Renal cortex interstitium (tissue), 11 donors: ENCODE measurements around the gene TBXT. TPM values are rescaled to one million over a fixed set of nuclear protein-coding genes. Genes with fewer than 3 reads are reported as not detected.

Source experiments
- DNase-seq, 11 donors: peaks; one replicate each; pipeline ENCODE4 v3.0.0-alpha.2; 2013; ENCODE audit warnings: low read depth in 9 of 11, low spot score in 4 of 11; ENCODE audit errors: extremely low read depth in 1 of 11
- polyA plus RNA-seq, 3 donors: library from polyadenylated mRNA; unstranded; fragments of 120-200 nt; gene quantifications; one replicate each; pipeline ENCODE4 v1.2.1, GENCODE V29; 2013; ENCODE audit not compliant: insufficient read length in 3 of 3

Gene TBXT
- polyA plus RNA-seq, 3 donors, result 0.06 to 0.09 TPM; not detected in 1

DNA sequence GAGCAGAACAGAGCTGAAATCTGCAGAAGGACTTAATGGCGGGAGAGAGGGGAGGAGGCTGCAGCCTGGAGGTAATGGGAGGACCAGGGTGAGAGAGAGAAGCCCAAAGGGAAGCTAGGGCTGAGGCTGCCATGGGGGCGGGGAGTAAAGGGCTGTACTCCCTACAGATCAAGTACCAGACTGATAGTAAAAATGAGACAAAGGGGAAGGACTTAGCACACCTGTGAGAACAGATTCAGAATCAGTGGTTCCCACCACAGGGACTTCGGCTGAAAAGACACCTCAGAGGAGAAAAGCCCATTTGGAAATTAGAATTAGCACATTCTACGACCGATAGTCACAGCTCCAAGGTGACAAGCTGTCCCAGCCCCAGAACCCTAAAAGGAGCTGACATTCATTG is 6.4 kb upstream of the TBXT start:
- DNase-seq, result no peak

DNA sequence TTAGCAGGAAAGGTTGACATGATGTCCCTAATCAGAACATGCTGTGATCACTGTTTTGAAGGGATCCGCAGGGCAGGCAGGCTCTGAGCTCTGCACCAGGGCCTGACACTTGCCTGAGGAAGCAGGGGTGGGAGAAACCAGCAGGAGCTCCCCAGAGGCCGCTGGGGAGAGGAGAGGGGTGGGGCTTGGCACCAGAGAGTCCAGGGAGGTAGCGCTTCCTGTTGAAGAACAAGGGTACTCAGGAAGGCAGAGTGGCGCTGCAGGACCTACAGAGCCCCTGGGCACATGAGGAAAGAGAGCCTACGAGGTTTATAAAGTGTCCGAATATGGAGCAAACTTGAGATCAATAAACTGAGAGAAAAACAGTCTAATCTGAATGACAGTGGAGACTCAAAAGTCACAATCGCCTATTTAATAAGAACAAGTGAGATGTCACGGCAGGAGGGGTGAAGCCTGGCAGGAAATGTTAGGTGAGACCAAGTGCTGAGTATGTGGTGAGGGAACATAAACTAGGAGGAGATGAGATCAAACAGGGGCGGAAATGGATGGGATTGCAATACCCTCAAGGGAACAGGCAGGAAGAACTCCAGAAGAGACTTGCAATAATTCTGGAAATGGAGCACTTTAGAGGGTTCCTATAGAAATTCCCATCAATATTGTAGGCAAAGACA is 5.8 kb upstream of the TBXT start:
- DNase-seq, result no peak

DNA sequence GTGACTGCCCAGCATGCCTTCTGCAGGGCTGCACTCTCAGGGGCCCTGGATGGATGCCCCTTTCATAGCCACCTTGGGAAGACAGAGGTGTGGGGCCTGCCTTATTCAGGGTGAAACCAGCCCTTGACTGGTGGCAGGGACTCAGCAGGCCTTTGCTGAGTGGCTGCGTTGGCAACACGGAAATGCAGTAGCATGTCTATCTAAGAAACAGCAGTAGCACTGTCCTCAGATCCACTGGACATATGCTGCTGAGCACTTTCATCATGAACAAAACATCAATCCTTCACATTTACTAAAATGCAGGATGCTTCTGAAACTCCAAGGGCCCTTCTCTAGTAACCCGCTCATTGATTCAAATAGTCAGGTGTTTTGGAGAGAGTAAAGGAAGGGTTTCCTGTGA is 4.9 kb upstream of the TBXT start:
- no peak for DNase-seq

DNA sequence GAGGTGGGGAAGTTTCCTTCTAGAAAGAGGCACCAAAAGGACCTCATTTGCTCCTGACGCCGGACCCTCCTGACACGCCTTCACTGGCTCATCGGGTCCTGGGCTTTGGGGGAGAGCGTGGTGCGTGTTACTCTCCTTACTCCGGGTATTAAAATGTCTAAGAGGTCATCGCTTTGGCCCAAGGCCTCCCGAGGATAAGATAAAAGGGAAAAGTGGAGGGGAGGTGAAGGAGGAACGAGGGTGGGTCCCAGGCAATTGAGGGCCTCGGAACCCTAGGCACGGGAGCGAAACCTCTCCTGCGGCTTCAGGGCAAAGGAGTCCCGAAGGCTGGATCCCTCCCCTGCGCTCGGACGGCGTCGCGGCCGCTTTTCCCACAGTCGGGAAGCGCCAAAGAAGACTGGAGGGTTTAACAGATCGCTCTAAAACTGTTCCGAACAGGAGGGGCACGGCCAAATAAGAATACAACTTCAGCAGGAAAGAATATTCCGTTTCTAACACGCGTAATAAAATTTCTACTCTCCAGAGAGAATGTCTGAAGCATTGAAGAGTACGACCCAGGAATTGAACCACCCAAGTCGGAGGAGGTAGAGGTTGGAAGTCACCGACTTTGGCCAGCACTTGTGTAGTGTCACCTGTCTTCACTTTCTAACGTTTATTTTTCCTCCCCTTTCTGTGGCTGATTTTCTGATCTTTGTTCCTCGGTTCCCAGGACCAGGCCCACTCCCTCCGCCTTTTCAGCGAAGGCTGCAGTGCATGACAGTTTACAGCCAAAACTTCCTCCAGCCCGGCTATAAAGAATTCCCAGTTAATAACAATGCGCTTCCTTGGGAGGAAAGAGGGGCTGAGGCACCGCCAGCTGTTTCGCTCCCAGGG is 2.1 kb upstream of the TBXT start:
- peak in 1 of 11 donors; percentile 28 for DNase-seq

DNA sequence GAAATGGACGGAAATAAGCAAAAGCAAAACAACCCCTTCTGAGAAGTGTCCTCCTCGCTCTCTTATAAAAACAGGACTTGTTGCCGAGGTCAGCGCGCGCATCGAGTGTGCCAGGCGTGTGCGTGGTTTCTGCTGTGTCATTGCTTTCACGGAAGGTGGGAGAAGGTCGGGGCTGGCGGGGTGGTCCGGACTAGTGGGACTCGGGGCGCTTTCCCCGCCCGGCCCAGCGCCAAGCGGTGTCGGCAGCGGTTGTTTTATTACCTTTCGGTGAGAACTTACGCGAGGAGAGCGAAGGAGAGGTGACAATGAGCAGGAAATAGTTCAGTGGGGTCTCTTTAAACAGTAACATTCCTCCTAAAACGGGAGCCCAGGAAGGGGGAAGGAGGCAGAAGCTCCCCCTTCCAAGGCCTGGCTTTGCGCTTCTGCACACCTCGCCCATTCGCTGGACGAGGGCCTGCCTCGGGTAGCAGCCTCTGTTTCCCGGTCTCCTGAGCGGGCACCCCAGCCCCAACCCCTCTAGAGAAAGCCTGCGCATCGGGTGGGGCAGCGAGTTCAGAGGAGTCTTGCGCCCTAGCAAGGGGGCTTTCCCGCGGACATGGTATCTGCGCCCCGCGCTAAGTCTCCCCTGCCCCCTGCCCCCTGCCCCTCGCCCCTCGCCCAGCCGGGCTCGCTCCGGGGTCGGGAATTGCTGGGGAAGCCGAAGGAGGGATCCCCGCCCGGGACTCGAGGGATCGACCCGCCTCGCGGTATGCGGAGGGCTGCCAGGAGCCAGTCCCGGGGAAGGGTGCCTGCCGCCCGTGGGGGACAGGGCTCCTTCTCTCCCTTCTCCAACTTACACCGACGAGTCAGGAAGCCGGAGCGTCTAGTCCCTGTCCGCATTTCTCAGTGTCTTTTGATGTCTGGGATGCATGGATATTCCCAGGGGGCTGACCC is 1.2 kb upstream of the TBXT start:
- no peak for DNase-seq

DNA sequence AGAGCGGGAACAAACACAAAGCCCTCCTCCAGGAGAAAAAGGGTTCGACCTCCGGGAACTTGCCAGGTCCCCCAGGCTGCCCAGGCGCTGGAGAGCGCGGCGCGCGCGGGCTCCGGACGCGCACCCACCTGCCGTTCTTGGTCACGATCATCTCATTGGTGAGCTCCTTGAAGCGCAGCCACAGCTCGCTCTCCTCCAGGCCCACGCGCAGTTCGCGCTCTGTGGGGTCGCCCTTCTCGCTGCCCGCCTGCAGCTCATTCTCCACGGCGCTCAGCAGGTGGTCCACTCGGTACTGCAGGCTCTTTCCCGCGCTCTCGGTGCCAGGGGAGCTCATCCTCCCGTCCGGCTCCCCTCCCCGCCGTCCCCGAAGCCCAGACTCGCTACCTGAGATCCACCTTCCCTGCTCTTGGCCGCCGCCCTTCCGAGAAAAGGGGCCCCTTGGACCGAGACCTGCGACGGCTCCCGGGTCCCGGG is 356 bp downstream of the TBXT start:
- DNase-seq, result no peak

DNA sequence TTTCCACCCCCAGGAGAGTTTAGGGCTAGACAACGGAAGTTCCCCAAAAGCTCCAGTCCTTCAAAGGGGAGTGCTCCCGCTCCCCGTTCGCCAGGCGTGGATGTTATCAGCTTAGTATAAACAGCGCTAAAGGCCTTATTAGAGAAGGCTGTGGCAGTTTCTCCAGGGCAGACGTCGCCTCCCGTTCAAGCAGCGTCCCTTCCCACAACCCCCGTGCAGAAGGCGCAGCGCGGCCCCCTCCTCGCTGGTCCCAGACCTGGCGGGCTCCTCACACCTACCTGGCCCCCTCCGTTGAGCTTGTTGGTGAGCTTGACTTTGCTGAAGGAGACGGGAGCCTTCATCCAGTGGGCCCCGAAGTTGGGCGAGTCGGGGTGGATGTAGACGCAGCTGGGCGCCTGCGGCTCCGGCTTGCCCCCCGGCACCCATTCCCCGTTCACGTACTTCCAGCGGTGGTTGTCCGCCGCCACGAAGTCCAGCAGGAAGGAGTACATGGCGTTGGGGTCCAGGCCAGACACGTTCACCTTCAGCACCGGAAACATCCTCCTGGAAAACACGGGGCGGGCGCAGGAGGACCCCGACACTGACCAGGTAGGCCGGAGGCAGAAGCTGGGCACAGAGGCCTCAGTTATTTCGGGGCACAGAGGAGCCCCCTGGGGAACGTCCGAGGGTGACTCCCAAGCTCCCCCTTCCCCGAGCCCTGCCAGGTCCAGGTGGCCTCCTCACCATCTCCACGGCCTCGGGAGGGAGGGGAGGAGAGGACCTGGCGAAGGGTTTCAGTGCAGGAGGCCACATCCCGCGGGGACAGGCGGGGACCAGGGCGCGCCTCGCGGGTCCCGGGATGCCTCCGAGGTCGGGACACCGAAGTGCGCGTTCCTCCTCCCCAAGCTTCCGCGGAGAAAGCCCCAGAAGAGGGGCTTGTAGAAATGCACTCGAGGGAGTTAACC is 1.1 kb downstream of the TBXT start:
- no peak for DNase-seq

DNA sequence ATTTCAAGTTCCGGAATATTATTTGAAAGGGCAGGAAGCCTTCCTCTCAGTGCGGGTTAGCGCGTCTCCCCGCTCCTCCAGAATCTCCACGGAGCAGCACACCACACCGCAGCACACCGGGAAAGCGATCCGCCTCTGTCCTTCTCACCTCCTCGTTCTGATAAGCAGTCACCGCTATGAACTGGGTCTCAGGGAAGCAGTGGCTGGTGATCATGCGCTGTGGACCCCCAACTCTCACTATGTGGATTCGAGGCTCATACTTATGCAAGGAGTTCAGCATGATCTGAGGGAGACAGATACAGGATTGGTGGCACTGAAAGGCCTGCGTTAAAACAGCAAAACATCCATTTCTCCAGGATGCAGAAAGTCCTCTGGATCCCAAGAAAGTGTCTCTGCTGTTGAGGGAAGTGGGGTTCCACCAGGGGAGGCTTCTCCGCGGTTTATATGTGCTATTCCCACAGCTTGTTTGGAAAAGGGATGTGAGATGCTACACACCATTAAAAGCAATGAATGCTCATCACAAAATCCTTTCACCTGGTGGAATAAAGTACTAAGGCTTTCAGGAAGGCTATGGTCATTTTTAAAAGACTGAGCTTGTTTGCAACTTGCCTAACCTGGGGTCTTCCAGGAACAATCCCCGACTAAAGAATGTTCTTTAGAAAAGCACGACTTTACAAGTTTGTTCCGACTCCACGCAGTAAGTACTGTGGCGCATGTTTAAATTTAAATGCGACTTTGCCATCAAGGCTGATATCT is 1.9 kb downstream of the TBXT start:
- DNase-seq, result no peak

DNA sequence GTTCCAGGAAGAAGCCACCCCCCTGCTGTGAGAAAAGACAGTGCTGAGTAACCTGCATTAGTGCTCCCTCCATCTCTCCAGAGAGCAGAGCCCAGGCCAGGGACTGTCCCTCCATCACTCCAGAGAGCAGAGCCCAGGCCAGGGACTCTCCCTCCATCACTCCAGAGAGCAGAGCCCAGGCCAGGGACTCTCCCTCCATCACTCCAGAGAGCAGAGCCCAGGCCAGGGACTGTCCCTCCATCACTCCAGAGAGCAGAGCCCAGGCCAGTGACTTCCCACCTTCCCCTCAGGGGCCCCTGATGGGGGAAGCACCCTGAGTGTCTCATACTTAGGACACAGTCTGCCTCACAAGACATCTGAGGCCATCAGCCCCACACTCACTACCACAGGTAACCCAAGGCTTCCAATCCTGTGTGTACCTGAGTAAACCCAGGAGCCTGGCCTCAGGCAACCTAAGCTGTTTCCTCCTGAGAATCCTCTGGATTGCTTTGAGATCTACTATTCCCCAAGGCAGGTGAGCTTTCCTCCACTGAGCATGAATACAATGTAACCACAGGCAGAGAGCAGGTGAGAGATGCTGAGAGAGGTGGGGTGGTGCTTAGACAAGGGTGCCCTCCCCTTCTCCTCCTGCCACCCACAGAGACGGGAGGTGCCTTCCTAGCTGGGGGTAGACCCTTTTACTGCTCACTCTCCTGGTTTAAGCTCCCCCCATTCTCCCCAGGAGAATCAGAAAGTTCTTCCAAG is 4.9 kb downstream of the TBXT start:
- DNase-seq, result no peak

DNA sequence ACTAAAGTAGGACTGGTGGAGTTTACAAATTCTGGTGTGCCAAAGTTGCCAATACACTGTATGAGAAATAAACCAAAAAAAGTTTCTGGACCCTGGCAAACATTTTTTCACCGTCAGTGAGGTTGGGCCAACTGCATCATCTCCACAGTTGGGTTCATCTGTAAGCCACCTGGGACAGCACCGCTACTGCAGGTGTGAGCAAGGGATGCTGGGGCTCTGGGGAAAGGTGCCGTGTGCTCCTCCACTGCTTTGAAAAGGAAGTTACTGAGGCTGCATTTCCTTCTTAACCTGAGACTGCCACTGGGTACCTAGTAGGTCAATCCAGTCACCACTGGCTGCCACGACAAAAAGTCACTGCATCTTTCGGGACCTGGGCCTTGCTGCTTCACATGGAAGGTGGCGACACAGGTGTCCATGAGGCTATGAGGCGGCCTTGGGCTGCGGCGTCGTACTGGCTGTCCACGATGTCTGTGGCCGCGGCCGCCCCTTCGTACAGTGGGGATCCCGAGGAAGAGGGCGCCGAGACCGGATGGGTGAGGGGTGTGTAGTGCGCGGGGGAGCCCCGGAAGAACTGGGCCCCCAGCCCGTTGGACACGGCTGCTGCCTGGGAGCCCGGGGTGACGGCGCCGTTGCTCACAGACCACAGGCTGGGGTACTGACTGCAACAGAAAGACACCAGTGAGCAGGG is 9.6 kb downstream of the TBXT start:
- DNase-seq, result no peak

DNA sequence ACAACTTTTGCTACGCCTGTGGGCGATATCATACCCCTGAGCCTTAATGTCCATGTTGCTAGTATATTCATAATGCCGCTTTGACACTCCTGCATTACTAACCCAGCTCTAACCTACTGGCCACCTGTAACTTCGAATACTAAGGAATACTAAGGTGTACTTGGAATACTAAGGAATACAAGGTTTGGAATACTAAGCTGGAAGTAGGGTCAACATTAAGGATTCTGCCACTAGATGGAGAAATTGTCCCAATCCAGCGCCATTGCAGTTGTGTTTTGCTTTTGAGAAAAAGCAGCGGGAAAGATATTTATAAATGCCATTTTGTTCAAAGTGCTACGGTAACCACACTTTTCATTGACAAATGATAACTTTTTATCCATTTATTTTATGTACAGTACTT is 10.7 kb downstream of the TBXT start:
- DNase-seq, result no peak

DNA sequence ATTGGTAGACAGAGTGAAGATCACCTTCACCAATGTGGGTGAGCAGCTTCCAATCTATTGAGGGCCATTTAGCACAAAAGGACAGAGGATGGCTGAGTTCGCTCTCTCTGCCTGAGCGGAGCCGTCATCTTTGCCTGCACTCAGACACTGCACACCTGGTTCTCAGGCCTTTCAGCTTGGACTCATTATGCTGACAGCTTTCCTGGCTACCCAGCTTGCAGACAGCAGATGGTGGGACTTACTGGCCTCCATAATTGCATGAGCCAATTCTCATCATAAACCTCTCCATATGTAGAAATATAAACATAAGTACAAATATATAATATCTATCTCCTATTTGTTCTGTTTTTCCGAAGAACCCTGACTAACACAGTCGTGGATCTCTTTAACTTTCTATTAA is 13.7 kb downstream of the TBXT start:
- no peak for DNase-seq

DNA sequence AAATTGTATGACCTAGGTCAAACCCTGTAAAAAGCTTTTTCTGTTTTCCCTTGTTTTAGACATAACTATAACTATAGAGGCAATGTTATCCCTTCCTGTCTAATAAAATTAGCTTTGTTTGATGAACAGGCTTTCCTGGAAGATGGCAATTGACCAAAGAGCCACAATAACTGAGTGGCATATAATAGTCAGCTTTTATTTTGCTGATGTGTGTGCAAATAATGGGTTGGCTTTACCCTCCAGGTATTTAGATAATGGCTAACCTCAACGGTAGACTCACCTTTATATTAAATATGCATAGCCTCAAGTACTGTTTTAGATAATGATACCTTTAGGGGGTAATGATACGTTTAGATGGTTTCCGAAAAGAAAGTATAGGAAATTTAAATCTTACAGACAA is 15.0 kb downstream of the TBXT start:
- DNase-seq, result no peak

DNA sequence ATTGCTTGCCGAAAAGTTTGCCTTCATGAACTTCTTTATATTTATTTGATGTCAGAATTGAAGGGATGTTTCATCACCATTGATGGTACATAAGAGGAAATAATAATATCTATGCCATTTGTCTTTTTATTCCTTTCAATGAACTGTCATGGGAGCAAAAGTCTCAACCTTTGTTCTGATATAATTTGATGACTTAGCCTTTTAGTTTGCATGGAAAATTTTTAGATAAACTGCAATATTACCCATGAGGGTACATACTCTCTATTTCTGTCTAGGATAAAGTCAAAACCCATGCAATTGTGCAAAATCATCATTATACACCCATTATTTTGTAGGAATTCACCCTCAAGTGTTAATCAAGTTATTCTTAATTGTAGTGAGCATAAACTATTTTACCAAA is 15.9 kb downstream of the TBXT start:
- DNase-seq, result no peak

DNA sequence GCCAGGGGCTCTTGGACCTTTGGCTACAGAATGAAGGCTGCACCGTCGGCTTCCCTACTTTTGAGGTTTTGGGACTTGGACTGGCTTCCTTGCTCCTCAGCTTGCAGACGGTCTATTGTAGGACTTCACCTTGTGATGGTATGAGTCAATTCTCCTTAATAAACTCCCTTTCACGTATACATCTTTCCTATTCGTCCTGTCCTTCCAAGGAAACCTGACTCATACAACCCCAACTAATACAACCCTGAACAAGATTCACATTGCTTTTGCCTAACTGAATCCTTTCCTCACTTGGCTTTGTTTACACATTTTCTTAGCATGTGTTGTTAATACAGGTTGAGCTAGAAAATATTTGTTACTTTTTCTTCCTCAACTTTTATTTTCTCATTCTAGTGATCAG is 21.9 kb downstream of the TBXT start:
- no peak for DNase-seq

DNA sequence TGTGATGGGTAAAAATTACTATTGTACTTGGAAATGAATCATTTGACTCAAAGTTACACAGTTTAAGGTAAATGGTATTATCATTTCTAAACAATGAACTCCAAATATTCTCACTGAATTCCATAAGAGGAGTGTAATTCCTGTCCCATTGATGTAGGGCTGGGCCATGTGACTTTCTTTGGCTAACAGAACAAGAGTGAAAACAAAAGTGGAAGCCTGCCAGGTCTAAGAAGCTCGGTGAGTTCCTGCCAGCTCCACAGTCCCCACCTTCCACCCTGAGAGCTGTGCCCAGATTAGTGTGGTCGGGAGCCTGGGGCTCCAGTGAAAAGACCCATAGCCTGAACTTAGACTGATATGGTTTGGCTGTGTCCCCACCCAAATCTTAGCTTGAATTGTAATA is 24.6 kb downstream of the TBXT start:
- DNase-seq, result no peak
